ENCODE measurements around the gene PDE11A. TPM values are rescaled to one million over a fixed set of nuclear protein-coding genes. Genes with fewer than 3 reads are reported as not detected.

The PDE11A gene
- total and polyA plus RNA-seq, 4 donors, result 0.11 to 1.3 (median 0.25) TPM; not detected in 1

- WGBS, 2 donors, result 76 to 79% methylated on average over 1 of the region's 1 CpG
- no peak overlapping the region for H3K9ac ChIP-seq (ENCODE audit: insufficient read depth in 1 of 2, low read length in 2 of 2)
- H3K27ac ChIP-seq (ENCODE audit: low read depth in 1 of 2, low read length in 1 of 2), result no peak overlapping the region
- ATAC-seq (ENCODE audit: insufficient read depth, low FRiP score) (no peak), DNase-seq (no peak)
- H3K36me3 ChIP-seq (ENCODE audit: control insufficient read depth in 4 of 4, insufficient read depth in 4 of 4, low read length in 4 of 4), result no peaks in the 10 kb centered on the region
- H3K4me1 ChIP-seq (ENCODE audit: control insufficient read depth in 5 of 5, insufficient read depth in 5 of 5, low read length in 5 of 5), result no peaks in the 10 kb centered on the region
- H3K4me3 ChIP-seq, result no peak overlapping the region
- no peak for TF ChIP-seq CTCF (IDR thresholded peaks at IDR 0.05; ENCODE audit: control extremely low read depth, extremely low read depth)
- peaks cover 0 to 3% (median 0%) of the 10 kb centered on the region in 4 donors for H3K9me3 ChIP-seq (ENCODE audit: control insufficient read depth in 4 of 4, insufficient read depth in 3 of 4, low read length in 3 of 4)
- no peaks in the 10 kb centered on the region for H3K27me3 ChIP-seq (ENCODE audit: control insufficient read depth in 3 of 3, insufficient read depth in 3 of 3, low read length in 2 of 3)
Observed at GRCh38 chr2:177873915-177874314, 198.7 kb downstream of the PDE11A start.

GRCh38 chr2:177872286-177872685 is 200.3 kb downstream of the PDE11A start:
- no peak for ATAC-seq (ENCODE audit: insufficient read depth, low FRiP score)
- H3K4me1 ChIP-seq (ENCODE audit: control insufficient read depth in 5 of 5, insufficient read depth in 5 of 5, low read length in 5 of 5), result no peaks in the 10 kb centered on the region
- no peak overlapping the region for H3K9ac ChIP-seq (ENCODE audit: insufficient read depth in 1 of 2, low read length in 2 of 2)
- peaks cover 0 to 3% (median 0%) of the 10 kb centered on the region in 4 donors for H3K9me3 ChIP-seq (ENCODE audit: control insufficient read depth in 4 of 4, insufficient read depth in 3 of 4, low read length in 3 of 4)
- DNase-seq, result no peak
- no peak for TF ChIP-seq CTCF (IDR thresholded peaks at IDR 0.05; ENCODE audit: control extremely low read depth, extremely low read depth)
- no peaks in the 10 kb centered on the region for H3K27me3 ChIP-seq (ENCODE audit: control insufficient read depth in 3 of 3, insufficient read depth in 3 of 3, low read length in 2 of 3)
- H3K36me3 ChIP-seq (ENCODE audit: control insufficient read depth in 4 of 4, insufficient read depth in 4 of 4, low read length in 4 of 4), result no peaks in the 10 kb centered on the region
- H3K27ac ChIP-seq (ENCODE audit: low read depth in 1 of 2, low read length in 1 of 2), result no peak overlapping the region
- H3K4me3 ChIP-seq, result no peak overlapping the region

- DNase-seq (no peak), ATAC-seq (ENCODE audit: insufficient read depth, low FRiP score) (no peak)
- Histone ChIP-seq H3K4me1 (ENCODE audit: control insufficient read depth in 5 of 5, insufficient read depth in 5 of 5, low read length in 5 of 5) (no peaks in the 10 kb centered on the region), H3K36me3 (ENCODE audit: control insufficient read depth in 4 of 4, insufficient read depth in 4 of 4, low read length in 4 of 4) (no peaks in the 10 kb centered on the region), H3K9ac (ENCODE audit: insufficient read depth in 1 of 2, low read length in 2 of 2) (no peak overlapping the region), H3K9me3 (ENCODE audit: control insufficient read depth in 4 of 4, insufficient read depth in 3 of 4, low read length in 3 of 4) (peaks cover 0 to 4% (median 0%) of the 10 kb centered on the region in 4 donors), H3K27me3 (ENCODE audit: control insufficient read depth in 3 of 3, insufficient read depth in 3 of 3, low read length in 2 of 3) (no peaks in the 10 kb centered on the region), H3K27ac (ENCODE audit: low read depth in 1 of 2, low read length in 1 of 2) (no peak overlapping the region), H3K4me3 (no peak overlapping the region)
- no peak for TF ChIP-seq CTCF (IDR thresholded peaks at IDR 0.05; ENCODE audit: control extremely low read depth, extremely low read depth)
- 53 to 65% methylated on average over 3 of the region's 3 CpGs for WGBS, 2 donors
Observed at GRCh38 chr2:177869912-177870311, 202.7 kb downstream of the PDE11A start.

GRCh38 chr2:177869209-177869608 is 203.4 kb downstream of the PDE11A start:
- TF ChIP-seq CTCF (IDR thresholded peaks at IDR 0.05; ENCODE audit: control extremely low read depth, extremely low read depth), result no peak
- Histone ChIP-seq H3K9me3 (ENCODE audit: control insufficient read depth in 4 of 4, insufficient read depth in 3 of 4, low read length in 3 of 4) (peaks cover 0 to 5% (median 0%) of the 10 kb centered on the region in 4 donors), H3K36me3 (ENCODE audit: control insufficient read depth in 4 of 4, insufficient read depth in 4 of 4, low read length in 4 of 4) (no peaks in the 10 kb centered on the region), H3K4me1 (ENCODE audit: control insufficient read depth in 5 of 5, insufficient read depth in 5 of 5, low read length in 5 of 5) (no peaks in the 10 kb centered on the region), H3K4me3 (no peak overlapping the region), H3K9ac (ENCODE audit: insufficient read depth in 1 of 2, low read length in 2 of 2) (no peak overlapping the region), H3K27ac (ENCODE audit: low read depth in 1 of 2, low read length in 1 of 2) (no peak overlapping the region), H3K27me3 (ENCODE audit: control insufficient read depth in 3 of 3, insufficient read depth in 3 of 3, low read length in 2 of 3) (no peaks in the 10 kb centered on the region)
- 75 to 83% methylated on average over 3 of the region's 3 CpGs for WGBS, 2 donors
- DNase-seq, result no peak
- ATAC-seq (ENCODE audit: insufficient read depth, low FRiP score), result no peak

Data from lung (tissue), 12 donors.